ENCODE measurements around the gene SCUBE3.

The SCUBE3 gene

GRCh38 chr6:35181933-35182612 lies 31.7 kb upstream of the SCUBE3 start:
- peaks cover 45% of the 10 kb centered on the region for H3K4me1 ChIP-seq (ENCODE audit: control insufficient read depth, insufficient read depth, low read length, poor library complexity, severe bottlenecking)

DNA sequence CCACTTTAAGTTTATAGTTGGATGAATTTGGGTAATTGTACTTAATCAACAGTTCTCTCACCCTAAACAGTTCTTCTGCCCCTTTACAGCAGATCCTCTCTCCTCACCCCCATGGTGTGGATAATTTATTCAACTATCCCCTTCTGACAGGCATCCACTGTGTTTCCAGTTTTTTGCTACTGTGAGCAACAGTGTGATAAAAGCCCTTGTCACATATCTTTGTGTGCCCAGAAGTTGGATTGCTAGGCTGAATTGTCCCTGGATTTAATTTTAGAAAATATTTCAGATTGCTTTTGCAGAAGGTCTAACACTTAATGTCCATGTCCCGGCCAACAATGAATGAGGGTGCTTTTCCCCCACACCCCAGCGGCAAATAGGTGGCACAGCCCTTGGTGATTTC lies 30.5 kb upstream of the SCUBE3 start:
- no peaks in the 10 kb centered on the region for H3K9me3 ChIP-seq (ENCODE audit: control insufficient read depth, low read length)
- H3K4me3 ChIP-seq (ENCODE audit: extremely low read depth, insufficient read depth, low read length, poor library complexity, severe bottlenecking) = no peak overlapping the region
- H3K36me3 ChIP-seq (ENCODE audit: control insufficient read depth, insufficient read depth, low read length) = no peaks in the 10 kb centered on the region
- H3K27ac ChIP-seq (ENCODE audit: low read depth, low read length, severe bottlenecking) = no peak overlapping the region
- 100% methylated on average over 2 of the region's 2 CpGs; no CpG with 5 or more reads in 1 of the 2 experiments for WGBS, 2 experiments (ENCODE audit: insufficient coverage in 2 of 2)
- peaks cover 38% of the 10 kb centered on the region for H3K4me1 ChIP-seq (ENCODE audit: control insufficient read depth, insufficient read depth, low read length, poor library complexity, severe bottlenecking)

More at GRCh38 chr6:35181933-35182612, 31.7 kb upstream of the SCUBE3 start:
- 41 to 45% methylated on average over 39 to 40 of the region's 55 CpGs for WGBS, 2 experiments (ENCODE audit: insufficient coverage in 2 of 2)
- no peaks in the 10 kb centered on the region for H3K9me3 ChIP-seq (ENCODE audit: control insufficient read depth, low read length)
- no peak overlapping the region for H3K4me3 ChIP-seq (ENCODE audit: extremely low read depth, insufficient read depth, low read length, poor library complexity, severe bottlenecking)
- H3K27ac ChIP-seq (ENCODE audit: low read depth, low read length, severe bottlenecking) = no peak overlapping the region
- no peaks in the 10 kb centered on the region for H3K36me3 ChIP-seq (ENCODE audit: control insufficient read depth, insufficient read depth, low read length)

- H3K27ac ChIP-seq (ENCODE audit: low read depth, low read length, severe bottlenecking) = no peak overlapping the region
- no peaks in the 10 kb centered on the region for H3K36me3 ChIP-seq (ENCODE audit: control insufficient read depth, insufficient read depth, low read length)
- no peak overlapping the region for H3K4me3 ChIP-seq (ENCODE audit: extremely low read depth, insufficient read depth, low read length, poor library complexity, severe bottlenecking)
- WGBS, 2 experiments (ENCODE audit: insufficient coverage in 2 of 2) = 86 to 88% methylated on average over 1 to 2 of the region's 2 CpGs
- H3K9me3 ChIP-seq (ENCODE audit: control insufficient read depth, low read length) = no peaks in the 10 kb centered on the region
- peaks cover 32% of the 10 kb centered on the region for H3K4me1 ChIP-seq (ENCODE audit: control insufficient read depth, insufficient read depth, low read length, poor library complexity, severe bottlenecking)
These were observed 29.8 kb upstream of the SCUBE3 start for GRCh38 chr6:35183935-35184334.

GRCh38 chr6:35184580-35185301 lies 29.0 kb upstream of the SCUBE3 start:
- no peaks in the 10 kb centered on the region for H3K36me3 ChIP-seq (ENCODE audit: control insufficient read depth, insufficient read depth, low read length)
- no peak overlapping the region for H3K27ac ChIP-seq (ENCODE audit: low read depth, low read length, severe bottlenecking)
- no peak overlapping the region for H3K4me3 ChIP-seq (ENCODE audit: extremely low read depth, insufficient read depth, low read length, poor library complexity, severe bottlenecking)
- 88 to 89% methylated on average over 4 to 6 of the region's 9 CpGs for WGBS, 2 experiments (ENCODE audit: insufficient coverage in 2 of 2)
- peaks cover 24% of the 10 kb centered on the region for H3K4me1 ChIP-seq (ENCODE audit: control insufficient read depth, insufficient read depth, low read length, poor library complexity, severe bottlenecking)
- no peaks in the 10 kb centered on the region for H3K9me3 ChIP-seq (ENCODE audit: control insufficient read depth, low read length)

DNA sequence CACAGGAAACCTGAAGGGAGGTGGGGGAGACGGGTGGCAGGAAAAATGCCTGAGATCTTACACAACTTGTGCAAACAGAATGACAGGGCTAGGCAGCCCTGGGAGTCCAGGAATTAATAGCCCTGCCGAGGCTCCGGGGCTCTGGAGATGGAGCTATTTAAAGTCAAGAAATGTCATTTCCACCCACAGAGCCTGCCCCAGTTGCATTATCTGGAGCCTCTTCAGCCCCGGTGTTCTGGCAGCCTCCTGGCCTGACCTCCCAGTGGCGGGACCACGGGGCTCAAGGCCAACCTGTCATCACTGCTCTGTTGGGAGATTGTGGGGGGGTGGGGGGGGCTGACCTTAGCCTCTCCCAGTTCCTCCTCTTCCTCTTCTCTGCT lies 28.5 kb upstream of the SCUBE3 start:
- Histone ChIP-seq H3K27ac (ENCODE audit: low read depth, low read length, severe bottlenecking) (no peak overlapping the region), H3K9me3 (ENCODE audit: control insufficient read depth, low read length) (no peaks in the 10 kb centered on the region), H3K4me1 (ENCODE audit: control insufficient read depth, insufficient read depth, low read length, poor library complexity, severe bottlenecking) (peaks cover 23% of the 10 kb centered on the region), H3K36me3 (ENCODE audit: control insufficient read depth, insufficient read depth, low read length) (no peaks in the 10 kb centered on the region), H3K4me3 (ENCODE audit: extremely low read depth, insufficient read depth, low read length, poor library complexity, severe bottlenecking) (no peak overlapping the region)
- 60 to 79% methylated on average over 1 to 3 of the region's 6 CpGs for WGBS, 2 experiments (ENCODE audit: insufficient coverage in 2 of 2)

- Histone ChIP-seq H3K4me3 (ENCODE audit: extremely low read depth, insufficient read depth, low read length, poor library complexity, severe bottlenecking) (no peak overlapping the region), H3K36me3 (ENCODE audit: control insufficient read depth, insufficient read depth, low read length) (no peaks in the 10 kb centered on the region), H3K27ac (ENCODE audit: low read depth, low read length, severe bottlenecking) (no peak overlapping the region), H3K4me1 (ENCODE audit: control insufficient read depth, insufficient read depth, low read length, poor library complexity, severe bottlenecking) (peaks cover 23% of the 10 kb centered on the region), H3K9me3 (ENCODE audit: control insufficient read depth, low read length) (no peaks in the 10 kb centered on the region)
- WGBS, 2 experiments (ENCODE audit: insufficient coverage in 2 of 2) = no CpG with 5 or more reads among the region's 1 CpG
These were observed 27.8 kb upstream of the SCUBE3 start for GRCh38 chr6:35185971-35186370.

DNA sequence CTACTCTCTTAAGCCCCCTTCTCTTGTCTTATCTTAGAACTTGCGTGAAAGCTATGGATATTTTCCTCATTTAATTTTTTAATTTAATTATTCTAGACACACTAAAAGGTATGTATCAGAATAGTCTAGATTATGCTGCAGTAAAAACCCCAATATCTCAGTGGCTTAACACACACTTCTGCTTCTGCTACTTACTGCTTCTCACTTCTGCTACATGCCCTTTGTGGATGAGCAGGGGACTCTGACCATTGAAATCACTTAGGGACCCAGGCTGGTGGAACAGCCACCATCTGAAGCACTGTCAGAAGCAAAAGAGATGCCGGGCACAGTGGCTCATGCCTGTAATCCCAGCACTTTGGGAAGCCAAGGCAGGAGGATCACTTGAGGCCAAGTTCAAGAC lies 27.2 kb upstream of the SCUBE3 start:
- Histone ChIP-seq H3K4me1 (ENCODE audit: control insufficient read depth, insufficient read depth, low read length, poor library complexity, severe bottlenecking) (peaks cover 23% of the 10 kb centered on the region), H3K36me3 (ENCODE audit: control insufficient read depth, insufficient read depth, low read length) (no peaks in the 10 kb centered on the region), H3K27ac (ENCODE audit: low read depth, low read length, severe bottlenecking) (no peak overlapping the region), H3K4me3 (ENCODE audit: extremely low read depth, insufficient read depth, low read length, poor library complexity, severe bottlenecking) (no peak overlapping the region), H3K9me3 (ENCODE audit: control insufficient read depth, low read length) (no peaks in the 10 kb centered on the region)
- 93 to 100% methylated on average over 1 of the region's 2 CpGs for WGBS, 2 experiments (ENCODE audit: insufficient coverage in 2 of 2)

GRCh38 chr6:35188886-35189285 lies 24.9 kb upstream of the SCUBE3 start:
- no peak overlapping the region for H3K4me3 ChIP-seq (ENCODE audit: extremely low read depth, insufficient read depth, low read length, poor library complexity, severe bottlenecking)
- no peaks in the 10 kb centered on the region for H3K36me3 ChIP-seq (ENCODE audit: control insufficient read depth, insufficient read depth, low read length)
- peaks cover 20% of the 10 kb centered on the region for H3K4me1 ChIP-seq (ENCODE audit: control insufficient read depth, insufficient read depth, low read length, poor library complexity, severe bottlenecking)
- WGBS, 2 experiments (ENCODE audit: insufficient coverage in 2 of 2) = 93 to 100% methylated on average over 1 to 2 of the region's 3 CpGs
- no peak overlapping the region for H3K27ac ChIP-seq (ENCODE audit: low read depth, low read length, severe bottlenecking)
- no peaks in the 10 kb centered on the region for H3K9me3 ChIP-seq (ENCODE audit: control insufficient read depth, low read length)

DNA sequence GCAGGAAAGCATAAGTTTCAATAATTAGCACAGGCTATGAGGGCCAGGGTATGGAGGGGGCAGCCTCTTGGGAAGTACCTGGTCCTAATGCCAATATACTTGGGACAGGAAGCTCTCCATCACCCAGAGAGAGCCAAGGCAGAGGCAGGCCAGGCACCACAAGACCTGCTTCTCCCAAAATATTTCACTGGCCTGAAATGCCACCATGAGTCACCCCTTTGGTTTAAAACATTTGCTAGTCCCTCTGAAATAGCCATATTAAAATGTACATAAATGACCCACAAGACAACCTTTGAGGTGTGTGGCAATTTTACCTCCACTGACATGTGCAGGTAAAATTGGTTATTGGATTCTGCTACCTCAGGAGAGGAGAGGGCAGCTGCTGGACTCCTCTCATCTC lies 23.4 kb upstream of the SCUBE3 start:
- H3K4me3 ChIP-seq (ENCODE audit: extremely low read depth, insufficient read depth, low read length, poor library complexity, severe bottlenecking) = no peak overlapping the region
- no peaks in the 10 kb centered on the region for H3K9me3 ChIP-seq (ENCODE audit: control insufficient read depth, low read length)
- H3K4me1 ChIP-seq (ENCODE audit: control insufficient read depth, insufficient read depth, low read length, poor library complexity, severe bottlenecking) = peaks cover 20% of the 10 kb centered on the region
- H3K27ac ChIP-seq (ENCODE audit: low read depth, low read length, severe bottlenecking) = no peak overlapping the region
- H3K36me3 ChIP-seq (ENCODE audit: control insufficient read depth, insufficient read depth, low read length) = no peaks in the 10 kb centered on the region

DNA sequence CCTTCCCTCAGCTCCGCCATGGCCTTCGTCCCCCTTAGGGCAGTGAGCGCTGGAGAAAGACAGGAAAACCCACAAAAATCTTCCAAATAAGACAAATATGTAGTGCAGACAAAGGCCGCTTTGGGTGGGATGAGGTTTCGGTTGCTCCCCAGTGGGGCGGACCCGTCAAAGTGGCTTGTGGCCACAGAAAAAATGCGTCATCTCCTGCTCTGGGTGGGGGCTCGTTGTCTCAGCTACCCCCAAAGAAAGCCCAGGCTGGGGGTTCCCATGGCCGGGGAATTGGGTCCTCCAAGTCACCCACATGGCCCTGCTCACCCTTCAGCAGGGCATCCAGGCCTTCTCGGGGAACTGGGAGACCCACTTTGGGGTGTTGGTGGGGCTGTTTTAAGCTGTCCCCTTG lies 21.9 kb upstream of the SCUBE3 start:
- 95 to 100% methylated on average over 8 to 11 of the region's 11 CpGs for WGBS, 2 experiments (ENCODE audit: insufficient coverage in 2 of 2)
- Histone ChIP-seq H3K27ac (ENCODE audit: low read depth, low read length, severe bottlenecking) (no peak overlapping the region), H3K4me3 (ENCODE audit: extremely low read depth, insufficient read depth, low read length, poor library complexity, severe bottlenecking) (no peak overlapping the region), H3K9me3 (ENCODE audit: control insufficient read depth, low read length) (no peaks in the 10 kb centered on the region), H3K4me1 (ENCODE audit: control insufficient read depth, insufficient read depth, low read length, poor library complexity, severe bottlenecking) (peaks cover 9% of the 10 kb centered on the region), H3K36me3 (ENCODE audit: control insufficient read depth, insufficient read depth, low read length) (no peaks in the 10 kb centered on the region)

GRCh38 chr6:35192301-35192860 lies 21.4 kb upstream of the SCUBE3 start:
- WGBS, 2 experiments (ENCODE audit: insufficient coverage in 2 of 2) = 77 to 93% methylated on average over 4 of the region's 9 CpGs
- no peak overlapping the region for H3K4me3 ChIP-seq (ENCODE audit: extremely low read depth, insufficient read depth, low read length, poor library complexity, severe bottlenecking)
- peaks cover 9% of the 10 kb centered on the region for H3K4me1 ChIP-seq (ENCODE audit: control insufficient read depth, insufficient read depth, low read length, poor library complexity, severe bottlenecking)
- H3K36me3 ChIP-seq (ENCODE audit: control insufficient read depth, insufficient read depth, low read length) = no peaks in the 10 kb centered on the region
- no peaks in the 10 kb centered on the region for H3K9me3 ChIP-seq (ENCODE audit: control insufficient read depth, low read length)
- no peak overlapping the region for H3K27ac ChIP-seq (ENCODE audit: low read depth, low read length, severe bottlenecking)

All from mesodermal cell (in vitro differentiated cells).